Inferior parietal cortex (tissue), 1 donor: Measurements from ENCODE around the gene HMCES.

Source experiments
- DNase-seq: peaks from one replicate; pipeline ENCODE4 v3.0.0-alpha.2; 2016; ENCODE audit errors: extremely low spot score

HMCES gene

DNA sequence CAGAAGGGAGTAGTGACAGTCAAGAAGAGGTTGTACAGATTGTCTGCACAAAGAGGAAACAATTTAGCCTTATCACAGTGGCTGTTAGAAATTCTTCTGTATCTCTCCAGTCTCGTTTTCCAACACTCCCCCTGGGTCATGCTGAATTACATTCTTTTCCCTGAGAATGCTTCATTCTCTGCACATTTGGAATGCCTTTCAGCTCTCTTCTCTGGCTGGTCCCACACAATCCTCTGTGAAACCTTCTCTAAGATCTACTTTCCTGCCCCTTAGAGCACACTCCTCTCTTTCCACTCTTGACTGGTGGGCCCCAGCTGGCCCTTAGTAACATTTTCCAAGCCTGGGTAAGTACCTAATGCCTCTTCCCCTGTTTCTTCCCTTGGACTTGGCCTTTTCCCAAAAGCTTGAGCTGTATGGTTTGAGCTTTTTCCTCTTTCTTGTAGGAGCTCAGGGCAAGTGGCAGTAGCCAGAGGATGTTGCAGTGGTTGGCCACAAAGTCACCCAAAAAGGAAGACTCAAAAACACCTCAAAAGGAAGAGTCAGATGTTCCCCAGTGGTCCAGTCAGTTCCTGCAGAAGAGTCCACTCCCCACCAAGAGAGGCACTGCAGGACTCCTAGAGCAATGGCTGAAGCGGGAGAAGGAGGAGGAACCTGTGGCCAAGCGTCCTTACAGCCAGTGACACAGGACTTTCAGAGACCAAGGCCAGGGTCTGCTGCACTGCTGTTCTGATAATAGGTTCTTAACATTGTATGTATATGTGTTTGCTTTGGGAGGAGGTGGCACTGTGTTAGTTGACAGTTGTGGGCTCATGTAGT lies 25.7 kb downstream of the HMCES start:
- no peak for DNase-seq

DNA sequence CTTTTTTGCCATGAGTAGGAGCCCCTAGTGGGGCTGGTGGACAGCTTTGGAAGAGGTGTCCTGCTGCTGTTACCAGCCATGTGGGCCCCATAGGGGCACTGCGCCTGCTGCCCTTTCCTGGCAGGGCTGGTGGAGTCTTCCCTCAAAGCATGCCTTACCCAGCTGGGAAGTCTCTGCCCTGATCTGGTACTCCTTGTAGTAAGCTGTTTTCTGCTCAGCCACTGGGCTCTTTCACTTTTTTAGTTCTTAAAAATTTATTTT lies 26.2 kb downstream of the HMCES start:
- DNase-seq, result no peak

DNA sequence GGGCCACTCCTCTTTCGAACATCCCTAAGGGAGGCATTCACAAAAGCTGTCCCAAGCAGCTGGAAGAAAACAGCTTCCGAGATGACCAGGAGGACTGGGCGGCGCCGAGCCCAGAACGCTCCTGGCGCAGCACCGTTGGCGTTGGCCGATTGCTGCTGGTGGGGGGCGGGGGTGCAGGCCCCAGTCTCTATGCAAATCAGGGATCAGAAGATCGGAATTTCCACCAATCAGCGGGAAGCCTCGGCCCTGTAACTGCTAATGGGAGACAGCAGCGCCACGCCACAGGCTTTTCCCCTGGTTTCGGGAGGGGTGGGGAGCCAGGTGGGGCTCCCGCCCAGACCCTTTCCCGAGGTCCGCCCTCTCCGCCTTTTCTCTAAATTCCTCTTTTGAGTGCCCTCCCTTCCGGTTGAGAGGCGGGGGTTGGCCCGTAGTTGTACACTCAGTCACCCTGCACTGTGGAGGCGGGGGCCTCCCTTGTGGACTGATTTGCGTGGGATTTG lies 27.0 kb downstream of the HMCES start:
- DNase-seq, result peak; percentile 27

DNA sequence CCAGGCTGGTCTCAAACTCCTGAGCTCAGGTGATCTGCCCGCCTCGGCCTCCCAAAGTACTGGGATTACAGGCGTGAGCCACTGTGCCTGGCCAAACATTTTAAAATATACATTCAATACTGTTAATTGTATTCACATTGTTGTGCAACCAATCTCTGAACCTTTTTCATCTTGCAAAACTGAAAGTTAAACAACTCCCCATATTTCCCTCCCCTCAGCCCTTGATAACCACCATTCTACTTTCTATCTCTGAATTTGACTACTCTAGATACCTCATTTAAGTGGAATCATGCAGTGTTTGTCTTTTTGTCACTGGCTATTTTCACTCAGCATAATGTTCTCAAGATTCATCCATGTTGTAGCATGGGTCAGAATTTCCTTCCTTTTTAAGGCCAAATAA lies 30.0 kb downstream of the HMCES start:
- no peak for DNase-seq

DNA sequence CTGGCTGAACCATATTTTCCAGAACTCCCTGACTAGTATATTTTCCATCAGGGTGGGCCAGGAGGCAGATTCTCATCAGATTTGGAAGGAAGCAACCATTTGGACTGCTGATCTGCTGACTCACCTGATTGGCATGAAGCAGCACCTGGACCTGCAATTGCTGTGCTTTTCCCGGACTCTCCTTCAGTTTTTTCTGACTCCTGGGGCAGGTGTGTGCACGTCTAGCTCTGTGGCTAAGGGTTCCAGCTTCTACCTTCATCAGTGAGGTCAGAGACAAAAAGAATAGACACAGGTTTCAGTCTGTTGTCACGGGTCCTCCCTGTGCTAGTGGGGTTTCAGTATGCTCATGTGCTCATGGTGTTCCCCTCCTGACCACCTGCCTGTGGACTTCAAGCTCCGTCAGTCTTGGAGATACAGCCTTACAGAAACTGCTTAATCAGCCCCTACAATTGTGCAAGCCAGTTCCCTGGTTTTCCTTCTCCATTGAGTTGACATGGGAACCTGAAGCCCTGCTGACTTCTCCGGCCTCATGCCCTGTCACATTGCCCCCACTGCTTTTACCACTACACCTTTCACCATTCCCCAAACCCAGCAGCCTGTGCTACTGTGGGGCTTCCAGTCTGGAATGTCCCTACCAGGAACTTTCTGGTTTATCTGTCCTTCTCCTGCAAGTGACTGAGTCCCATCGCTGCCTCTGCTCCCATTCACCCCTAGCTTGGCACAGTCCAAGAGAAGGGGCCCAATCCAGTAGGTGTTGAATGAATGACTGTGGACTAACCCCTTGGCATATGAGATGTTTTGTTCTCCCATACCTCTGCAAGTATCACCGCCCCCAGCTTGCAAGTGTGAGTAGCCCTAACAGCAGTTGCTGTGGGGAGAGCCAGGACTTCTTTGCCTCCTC lies 31.7 kb downstream of the HMCES start:
- no peak for DNase-seq

DNA sequence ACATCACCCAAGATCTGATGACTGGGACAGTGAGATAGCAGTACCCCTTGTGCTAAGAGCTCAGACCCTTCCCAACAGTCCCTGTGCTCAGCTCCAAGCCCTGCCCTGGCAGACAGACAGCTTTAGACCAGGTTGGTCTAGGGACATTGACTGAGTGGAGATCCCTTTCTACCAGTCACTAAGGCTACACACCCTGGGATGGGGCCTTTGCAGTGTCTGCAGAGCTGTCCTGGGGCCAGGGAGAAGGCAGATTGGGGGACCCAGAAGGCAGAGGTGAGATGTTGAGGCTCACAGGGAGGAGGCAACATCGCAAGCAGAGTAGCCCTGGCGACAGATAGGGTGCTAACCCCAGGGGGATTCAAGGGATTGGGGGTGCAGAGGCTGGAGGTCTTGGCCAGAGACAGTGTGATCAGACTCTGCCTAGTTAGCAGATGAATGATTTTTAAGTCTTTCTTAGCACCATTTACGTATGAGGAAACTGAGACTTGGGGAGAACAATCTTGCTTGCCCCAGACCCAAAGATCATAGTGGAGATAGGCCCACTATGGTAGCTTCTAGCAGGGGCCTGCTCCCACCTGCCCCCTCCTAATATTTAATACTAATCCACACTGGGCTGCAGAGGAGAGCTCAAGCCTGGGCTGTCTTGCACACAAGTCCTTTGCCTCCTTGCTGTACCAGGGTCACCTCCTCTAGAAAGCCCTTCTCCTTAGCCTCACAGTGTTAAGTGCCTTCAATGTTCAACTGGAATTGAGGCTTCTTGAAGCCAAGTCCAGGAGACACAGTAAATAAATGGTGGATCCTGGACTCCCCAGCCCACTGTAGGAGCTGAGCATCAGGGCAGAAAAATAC lies 32.6 kb downstream of the HMCES start:
- no peak for DNase-seq

DNA sequence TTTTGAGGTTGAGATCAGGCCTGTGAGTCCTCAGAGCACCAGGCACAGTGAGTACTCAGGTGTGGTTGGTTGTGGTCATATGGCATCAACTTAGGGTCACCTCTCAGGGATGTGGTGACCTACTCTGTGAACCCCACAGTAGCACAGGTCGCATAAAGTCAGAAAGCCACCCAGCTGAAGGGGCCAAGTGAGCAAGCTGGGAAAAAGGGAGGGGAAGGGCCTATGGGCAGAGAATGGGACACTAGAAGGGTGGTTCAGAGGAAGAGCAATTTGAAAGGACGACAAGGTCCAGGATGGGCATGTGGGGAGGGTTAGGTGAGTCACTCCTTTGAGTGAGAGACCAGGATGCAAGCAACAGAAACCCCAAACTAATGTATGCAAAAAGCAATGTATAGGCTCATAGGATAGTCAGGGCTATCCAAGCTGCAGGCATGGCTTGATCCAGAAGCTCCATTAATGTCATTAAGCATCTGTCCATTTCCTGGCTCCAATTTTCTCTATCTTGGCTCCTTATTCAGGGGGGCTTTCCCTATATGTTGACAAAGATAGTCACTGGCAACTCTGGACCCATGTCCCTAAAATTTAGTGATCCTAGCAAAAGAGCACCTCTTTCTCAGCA lies 33.5 kb downstream of the HMCES start:
- DNase-seq, result no peak

DNA sequence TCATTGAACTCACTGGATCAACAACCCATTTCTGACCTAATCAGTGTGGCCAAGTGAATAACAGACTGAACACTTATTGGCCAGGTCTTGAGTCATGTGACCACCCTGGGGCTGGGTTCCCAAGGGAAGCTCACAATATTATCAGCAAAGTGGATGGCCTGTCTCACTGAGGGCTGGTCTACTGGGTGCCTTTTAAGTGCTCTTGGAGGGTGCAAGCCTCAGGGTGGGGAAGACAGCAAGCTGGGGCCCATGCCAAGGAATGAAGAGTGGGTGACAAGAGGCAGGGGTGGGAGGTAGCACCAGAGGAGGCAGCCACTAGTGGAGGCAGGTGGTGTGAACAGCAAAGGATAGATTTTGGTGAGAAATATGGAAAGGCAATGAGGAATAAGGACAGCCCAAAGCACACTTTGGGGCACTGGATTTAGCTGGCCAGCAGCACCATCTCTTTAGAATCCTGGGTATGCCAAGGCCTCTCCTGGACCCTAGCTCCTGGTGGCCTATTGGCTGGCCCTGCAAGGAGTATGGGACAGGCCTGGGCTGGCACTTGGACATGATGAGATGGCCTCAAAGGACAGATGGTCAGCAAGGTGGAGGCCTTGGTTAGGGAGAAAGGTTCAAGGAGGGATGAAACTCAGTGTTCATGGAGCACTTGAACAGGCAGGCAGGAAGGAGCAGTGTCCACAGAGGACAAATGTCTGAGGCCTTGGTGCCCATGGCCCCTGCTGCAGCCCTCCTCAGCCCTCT lies 34.2 kb downstream of the HMCES start:
- no peak for DNase-seq

DNA sequence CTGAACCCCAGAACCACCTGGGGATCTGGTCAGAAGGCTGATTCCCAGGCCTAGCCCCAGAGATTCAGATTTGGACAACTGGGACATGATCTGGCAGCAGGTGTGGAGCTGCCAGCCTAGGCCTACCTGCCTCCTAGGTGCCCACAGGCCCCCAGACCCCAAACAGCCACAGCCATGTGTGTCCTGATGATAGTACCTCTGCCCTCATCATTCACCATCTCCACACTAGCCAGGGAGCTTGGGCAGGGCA lies 34.7 kb downstream of the HMCES start:
- DNase-seq, result no peak

DNA sequence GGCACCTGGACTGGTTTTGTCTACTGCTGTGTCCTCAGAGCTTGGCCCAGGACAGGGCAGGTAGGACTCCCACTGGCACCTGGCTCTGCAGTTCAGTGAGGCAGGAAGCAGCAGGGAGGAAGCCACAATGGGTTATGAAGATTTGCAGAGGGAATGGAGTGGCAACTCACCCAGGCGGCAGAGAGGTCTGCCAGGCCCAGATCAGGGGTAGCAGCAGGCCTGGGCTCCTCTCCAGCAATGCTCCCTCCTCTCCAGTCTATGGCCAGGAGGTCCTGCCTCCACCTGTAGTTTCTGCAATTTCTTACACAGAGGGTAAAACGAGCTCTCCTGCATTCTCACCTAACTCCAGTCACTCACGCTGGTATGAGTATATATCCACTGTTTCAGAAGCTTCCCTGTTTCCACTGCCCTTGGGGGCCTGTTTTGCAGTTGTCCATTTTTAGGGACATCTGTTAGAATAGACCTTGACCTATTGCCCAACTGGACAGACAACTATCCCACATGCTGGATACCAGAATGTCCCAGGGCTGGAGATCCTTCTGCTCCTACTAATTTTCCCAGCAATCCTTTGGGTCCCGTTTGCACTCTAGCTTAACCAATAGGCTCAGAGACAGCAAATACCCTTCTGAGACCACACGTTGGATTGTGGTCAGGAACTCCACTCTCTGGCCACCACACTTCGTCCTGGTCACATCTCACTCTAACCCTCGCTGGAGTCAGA lies 35.2 kb downstream of the HMCES start:
- DNase-seq, result no peak

DNA sequence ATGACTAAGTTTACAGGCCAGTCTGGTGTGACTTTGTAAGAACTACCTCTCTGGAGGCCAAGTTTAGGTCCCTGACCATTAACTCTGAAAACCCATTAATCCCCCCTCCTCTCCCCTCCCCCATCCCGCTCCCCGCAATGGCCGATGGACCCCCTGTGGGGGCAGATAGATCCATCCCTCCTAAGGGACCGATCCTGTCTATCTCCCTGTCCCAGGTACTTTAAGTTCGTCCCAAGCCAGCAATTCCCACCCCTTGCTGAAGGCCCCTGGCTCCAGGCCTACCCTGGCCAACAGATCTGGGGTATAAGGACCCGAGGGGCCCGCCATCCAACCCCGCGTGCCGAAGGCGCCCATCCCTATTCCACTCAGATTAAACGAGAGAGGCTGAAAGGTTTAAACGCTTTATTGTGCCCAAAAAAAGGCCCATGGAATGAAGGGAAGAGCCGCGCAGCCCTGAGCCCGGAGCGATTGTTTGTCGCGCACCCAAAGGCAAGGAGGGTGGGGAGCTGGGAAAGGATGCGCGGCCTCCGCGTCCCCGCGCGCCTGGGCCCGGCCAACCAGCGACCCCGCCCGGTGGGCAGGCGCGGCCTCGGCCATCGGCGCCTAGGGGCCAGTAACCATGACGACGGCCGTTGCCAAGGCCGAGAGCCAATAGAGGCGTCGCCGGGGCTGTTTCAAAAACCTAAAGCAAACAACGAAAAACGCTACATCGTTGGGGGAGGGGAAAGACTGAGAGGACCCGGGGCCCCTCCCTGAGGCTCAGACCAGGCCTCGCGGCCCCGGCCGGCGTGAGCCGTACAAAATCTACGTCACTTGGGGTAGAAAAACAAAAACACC lies 35.9 kb downstream of the HMCES start:
- peak; percentile 78 for DNase-seq

DNA sequence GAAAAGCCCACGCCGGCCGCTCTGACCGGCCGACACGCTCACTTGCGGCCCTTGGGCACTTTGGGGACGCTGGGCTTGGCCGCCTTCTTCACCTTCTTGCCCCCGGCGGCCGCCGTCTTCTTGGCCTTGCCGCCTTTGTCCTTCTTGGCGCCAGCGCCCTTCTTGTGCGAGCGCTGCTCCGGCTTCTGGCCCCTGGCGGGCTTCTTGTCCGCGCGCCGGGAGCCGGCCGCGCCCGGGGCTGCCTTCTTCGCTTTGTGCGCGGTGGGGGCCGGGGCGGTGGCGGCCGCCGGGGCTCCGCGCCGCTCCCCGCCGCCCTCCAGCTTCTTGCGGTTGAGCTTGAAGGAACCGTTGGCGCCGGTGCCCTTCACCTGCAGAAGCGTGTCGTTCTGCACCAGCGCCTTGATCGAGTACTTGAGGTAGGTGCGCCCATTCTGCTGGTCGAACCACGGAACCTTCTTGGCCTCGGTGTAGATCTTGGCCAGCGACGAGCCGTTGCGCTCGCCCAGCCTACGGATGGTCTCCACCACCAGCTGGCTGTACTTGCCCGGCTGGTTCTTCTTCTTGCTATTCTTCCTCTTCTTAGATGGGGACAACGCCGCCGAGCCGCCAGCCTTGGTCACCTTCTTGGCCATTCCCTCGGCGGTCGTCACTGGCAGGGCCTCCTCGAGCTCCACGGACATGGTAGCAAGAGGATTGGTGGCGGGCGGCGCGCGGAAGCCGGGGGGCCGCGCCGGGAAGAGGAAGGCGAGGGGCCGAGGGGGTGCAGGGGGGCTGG lies 36.7 kb downstream of the HMCES start:
- no peak for DNase-seq

DNA sequence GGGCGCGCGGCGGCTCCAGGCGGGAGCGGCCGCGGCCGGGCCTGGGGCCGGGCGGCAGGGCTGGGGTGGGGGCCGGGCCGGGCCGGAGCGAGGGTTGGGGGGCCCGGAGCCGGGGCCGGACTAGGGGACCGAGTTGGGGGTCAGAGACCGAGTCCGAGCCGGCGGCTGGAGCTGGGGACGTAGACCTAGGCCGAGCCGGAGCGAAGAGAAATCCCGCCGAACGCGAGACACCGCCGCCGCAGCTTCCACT lies 37.3 kb downstream of the HMCES start:
- DNase-seq, result no peak

DNA sequence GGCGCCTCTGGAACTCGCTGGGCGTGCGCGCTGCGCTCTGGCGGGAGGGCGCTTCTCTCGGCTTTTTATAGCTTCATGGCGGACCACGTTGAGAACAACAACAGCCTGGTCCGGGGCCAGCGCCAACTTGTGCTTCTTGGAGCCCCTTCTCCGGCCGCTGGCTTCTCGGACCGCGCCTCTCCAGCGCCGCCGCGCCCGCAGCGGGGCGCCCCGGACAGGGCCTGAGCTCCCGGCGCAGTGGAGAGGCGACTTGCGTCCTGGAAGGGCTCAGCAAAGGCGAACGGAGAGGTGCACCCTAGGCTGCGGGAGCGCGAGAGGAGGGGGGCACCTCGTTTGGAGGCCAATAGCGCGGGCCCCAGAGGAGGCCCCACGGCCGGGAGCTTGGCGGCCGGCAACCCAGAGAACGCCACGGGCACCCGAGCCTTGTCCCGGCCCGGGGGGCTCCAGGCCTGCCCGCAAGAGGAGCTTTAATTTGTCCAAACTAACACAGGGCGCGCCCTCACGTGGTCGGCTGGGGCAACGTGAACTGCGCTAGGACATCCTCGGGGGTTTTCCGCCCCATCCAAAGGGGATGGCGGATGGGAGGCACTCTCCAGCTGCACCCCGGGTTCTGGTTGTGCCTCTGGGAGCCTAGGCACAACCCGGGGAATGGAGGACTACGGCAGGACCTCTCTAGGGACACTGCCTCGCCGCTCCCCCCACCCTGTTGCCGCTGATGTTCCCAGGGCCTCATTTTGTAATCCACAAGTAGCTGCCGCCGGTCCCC lies 37.8 kb downstream of the HMCES start:
- peak; percentile 94 for DNase-seq

DNA sequence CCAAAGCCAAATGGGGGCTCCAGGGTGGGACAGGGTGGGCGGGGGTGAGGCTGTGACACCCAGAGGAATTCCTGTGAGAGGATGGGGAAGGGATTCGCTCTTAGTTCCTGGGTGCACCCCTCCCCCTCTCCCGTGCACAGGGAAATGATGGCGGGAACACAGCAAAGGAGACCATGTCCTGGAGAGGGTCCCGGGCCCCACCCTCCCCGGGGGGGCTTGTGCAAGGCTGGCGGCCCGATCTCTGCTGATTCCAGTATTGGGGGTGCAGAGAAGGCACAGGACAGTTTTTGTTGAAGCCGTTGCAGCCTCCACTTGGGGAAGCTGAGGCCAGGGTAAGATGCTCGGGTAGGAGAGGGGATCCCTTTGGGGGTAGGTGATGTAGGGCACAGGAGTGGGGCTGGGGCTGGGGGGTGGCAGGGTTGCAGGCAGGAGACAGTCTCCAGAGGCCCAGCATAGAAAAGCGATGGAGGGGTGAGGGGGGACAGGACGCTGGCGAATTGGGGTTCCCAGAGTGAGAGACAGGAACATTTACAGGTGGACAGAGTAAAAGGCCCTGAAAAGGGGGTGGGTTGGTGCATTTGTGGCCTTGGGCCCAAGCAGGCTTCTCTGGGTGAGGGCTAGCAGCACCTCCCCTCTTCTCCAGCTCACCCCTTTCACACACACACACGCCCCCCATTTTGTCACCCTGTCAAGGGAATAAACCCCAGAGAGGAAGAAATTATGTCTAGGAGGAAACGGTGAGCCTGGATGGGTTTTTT lies 38.5 kb downstream of the HMCES start:
- no peak for DNase-seq

DNA sequence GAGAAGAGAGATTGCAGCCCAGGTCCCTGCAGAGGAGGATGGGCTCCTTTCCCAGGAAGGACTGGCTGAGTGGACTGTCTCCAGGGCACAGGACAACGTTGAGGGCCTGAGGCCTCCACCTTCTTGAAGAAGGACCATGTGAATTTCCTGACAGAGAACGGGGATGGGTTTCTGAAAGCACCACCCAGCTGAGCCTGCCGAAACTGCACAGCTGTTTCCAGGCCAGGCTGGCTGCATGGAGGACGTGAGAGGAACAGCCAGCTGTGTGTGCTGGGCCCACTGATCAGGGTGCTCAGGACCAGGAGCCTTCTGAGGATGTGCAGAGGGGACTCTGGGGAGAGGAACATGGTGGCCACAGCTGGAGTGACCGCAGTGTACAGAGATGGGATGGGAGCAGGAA lies 39.2 kb downstream of the HMCES start:
- DNase-seq, result no peak

DNA sequence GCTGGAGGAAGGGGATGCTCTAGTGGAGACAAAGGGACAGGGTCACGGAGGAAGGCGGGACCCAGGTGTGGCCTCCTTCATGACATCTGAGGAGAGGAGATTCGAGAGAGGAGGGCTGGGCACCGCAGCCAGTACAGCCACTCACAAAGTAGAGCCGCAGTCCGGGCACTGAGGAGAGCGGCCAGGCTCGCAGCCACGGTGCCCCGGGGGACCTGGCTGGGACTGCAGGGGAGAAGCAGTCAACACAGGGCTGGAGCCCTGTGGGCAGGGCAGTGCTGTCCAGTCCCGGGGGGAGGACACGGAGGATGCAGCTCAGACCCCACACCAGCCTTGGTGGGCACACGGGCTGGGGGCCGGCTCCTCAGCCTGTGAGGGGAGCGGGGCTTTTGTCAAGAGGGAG lies 40.3 kb downstream of the HMCES start:
- DNase-seq, result no peak

DNA sequence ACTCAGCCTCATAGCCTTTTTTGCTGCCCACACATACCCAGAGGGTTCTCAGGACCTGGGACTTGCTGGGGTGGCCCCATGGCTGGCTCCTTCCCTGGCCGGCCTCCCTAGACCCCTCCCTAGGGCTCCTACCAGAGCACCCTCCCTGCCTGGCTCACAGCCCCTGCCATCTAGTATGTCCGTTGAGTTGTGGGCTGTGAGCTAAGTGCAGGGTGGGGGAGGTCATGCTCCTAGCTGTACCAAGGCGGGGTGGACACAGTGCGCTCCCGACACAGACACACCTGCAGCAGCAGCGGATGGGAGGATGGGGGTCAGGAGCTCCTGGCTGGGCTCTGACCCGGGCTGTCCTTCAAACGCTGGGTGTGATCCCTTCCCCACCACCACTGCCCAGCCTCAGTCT lies 41.6 kb downstream of the HMCES start:
- DNase-seq, result no peak
